ENCODE results near the gene GALNTL6.

Gene GALNTL6

GRCh38 chr4:172897046-172897445 is 1083.8 kb downstream of the GALNTL6 start:
- TF ChIP-seq CTCF (IDR thresholded peaks at IDR 0.05; ENCODE audit: insufficient read depth, low read length, poor library complexity, severe bottlenecking) (no peak), EZH2phosphoT487 (conservative IDR thresholded peaks at IDR 0.05; ENCODE audit: low read length) (no peak)
- H2AFZ ChIP-seq (ENCODE audit: low read depth, low read length, severe bottlenecking) = no peak overlapping the region
- no peaks in the 10 kb centered on the region for H3F3A ChIP-seq (ENCODE audit: insufficient read depth)
- no peaks in the 10 kb centered on the region for H3K27me3 ChIP-seq (ENCODE audit: low read length)
- no peaks in the 10 kb centered on the region for H3K9me2 ChIP-seq (replicated peaks; ENCODE audit: insufficient read depth, low read length)
- no peaks in the 10 kb centered on the region for H3K9me3 ChIP-seq (ENCODE audit: insufficient read depth, low read length)
- H3K79me2 ChIP-seq (ENCODE audit: insufficient read depth, low read length) = no peaks in the 10 kb centered on the region
- H3K4me2 ChIP-seq (ENCODE audit: low read depth, low read length, poor library complexity, severe bottlenecking) = no peak overlapping the region
- no peaks in the 10 kb centered on the region for H4K20me1 ChIP-seq (ENCODE audit: low read depth, low read length)
- H3K9ac ChIP-seq (ENCODE audit: low read length) = no peak overlapping the region
- H3K4me3 ChIP-seq (ENCODE audit: insufficient read depth, low read length, poor library complexity, severe bottlenecking) = no peak overlapping the region
- H3K27ac ChIP-seq (ENCODE audit: low read depth, low read length) = no peak overlapping the region
- no peaks in the 10 kb centered on the region for H3K36me3 ChIP-seq (ENCODE audit: low read length)

- Histone ChIP-seq H3K27me3 (ENCODE audit: low read length) (no peaks in the 10 kb centered on the region), H3F3A (ENCODE audit: insufficient read depth) (no peaks in the 10 kb centered on the region), H2AFZ (ENCODE audit: low read depth, low read length, severe bottlenecking) (no peak overlapping the region), H3K4me3 (ENCODE audit: insufficient read depth, low read length, poor library complexity, severe bottlenecking) (no peak overlapping the region), H3K9ac (ENCODE audit: low read length) (no peak overlapping the region), H3K9me2 (replicated peaks; ENCODE audit: insufficient read depth, low read length) (no peaks in the 10 kb centered on the region), H3K36me3 (ENCODE audit: low read length) (no peaks in the 10 kb centered on the region), H3K79me2 (ENCODE audit: insufficient read depth, low read length) (no peaks in the 10 kb centered on the region), H4K20me1 (ENCODE audit: low read depth, low read length) (no peaks in the 10 kb centered on the region), H3K27ac (ENCODE audit: low read depth, low read length) (no peak overlapping the region), H3K9me3 (ENCODE audit: insufficient read depth, low read length) (no peaks in the 10 kb centered on the region), H3K4me2 (ENCODE audit: low read depth, low read length, poor library complexity, severe bottlenecking) (no peak overlapping the region)
- TF ChIP-seq EZH2phosphoT487 (conservative IDR thresholded peaks at IDR 0.05; ENCODE audit: low read length) = no peak
- TF ChIP-seq CTCF (IDR thresholded peaks at IDR 0.05; ENCODE audit: insufficient read depth, low read length, poor library complexity, severe bottlenecking) = no peak
These were observed 1085.5 kb downstream of the GALNTL6 start for GRCh38 chr4:172898715-172899114.

- no peaks in the 10 kb centered on the region for H3K79me2 ChIP-seq (ENCODE audit: insufficient read depth, low read length)
- H4K20me1 ChIP-seq (ENCODE audit: low read depth, low read length) = no peaks in the 10 kb centered on the region
- no peaks in the 10 kb centered on the region for H3F3A ChIP-seq (ENCODE audit: insufficient read depth)
- no peak overlapping the region for H3K4me3 ChIP-seq (ENCODE audit: insufficient read depth, low read length, poor library complexity, severe bottlenecking)
- no peak overlapping the region for H3K4me2 ChIP-seq (ENCODE audit: low read depth, low read length, poor library complexity, severe bottlenecking)
- H2AFZ ChIP-seq (ENCODE audit: low read depth, low read length, severe bottlenecking) = no peak overlapping the region
- no peak overlapping the region for H3K9ac ChIP-seq (ENCODE audit: low read length)
- no peaks in the 10 kb centered on the region for H3K9me3 ChIP-seq (ENCODE audit: insufficient read depth, low read length)
- no peaks in the 10 kb centered on the region for H3K9me2 ChIP-seq (replicated peaks; ENCODE audit: insufficient read depth, low read length)
- TF ChIP-seq CTCF (IDR thresholded peaks at IDR 0.05; ENCODE audit: insufficient read depth, low read length, poor library complexity, severe bottlenecking) (no peak), EZH2phosphoT487 (conservative IDR thresholded peaks at IDR 0.05; ENCODE audit: low read length) (no peak)
- no peaks in the 10 kb centered on the region for H3K36me3 ChIP-seq (ENCODE audit: low read length)
- H3K27me3 ChIP-seq (ENCODE audit: low read length) = no peaks in the 10 kb centered on the region
- no peak overlapping the region for H3K27ac ChIP-seq (ENCODE audit: low read depth, low read length)
These were observed 1086.7 kb downstream of the GALNTL6 start for GRCh38 chr4:172899861-172900260.
